ENCODE measurements around the gene DECR2.

DNA sequence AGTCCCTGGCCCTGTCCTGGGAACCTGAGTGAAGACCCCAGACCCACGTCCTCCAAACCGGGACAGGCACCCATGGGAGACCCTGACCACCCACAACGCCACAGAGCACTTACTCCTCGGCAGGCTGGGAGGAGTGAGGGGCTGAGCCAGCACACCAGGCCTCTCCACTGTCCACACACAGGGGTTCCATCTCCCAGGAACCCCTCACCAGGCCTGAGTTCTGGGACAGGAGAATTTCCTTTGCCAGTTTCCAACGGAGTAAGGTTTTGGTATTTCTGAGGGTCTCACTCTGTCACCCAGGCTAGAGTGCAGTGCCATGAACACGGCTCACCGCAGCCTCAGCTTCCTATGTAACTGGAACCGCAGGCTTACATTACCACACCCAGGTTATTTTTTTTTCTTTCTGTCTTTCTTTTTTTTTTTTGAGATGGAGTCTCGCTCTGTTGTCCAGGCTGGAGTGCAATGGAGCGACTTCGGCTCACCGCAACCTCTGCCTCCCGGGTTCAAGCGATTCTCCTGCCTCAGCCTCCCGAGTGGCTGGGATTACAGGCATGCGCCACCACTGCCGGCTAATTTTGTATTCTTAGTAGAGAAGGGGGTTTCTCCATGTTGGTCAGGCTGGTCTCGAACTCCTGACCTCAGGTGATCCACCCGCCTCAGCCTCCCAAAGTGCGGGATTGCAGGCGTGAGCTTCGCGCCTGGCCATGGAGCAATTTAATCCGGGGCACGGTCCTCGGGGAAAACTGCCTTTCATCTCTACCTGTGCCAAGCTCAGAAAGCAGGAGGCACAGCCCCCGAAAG is 21.5 kb upstream of the DECR2 start:
- TF ChIP-seq POLR2A (IDR thresholded peaks at IDR 0.05) (no peak), EP300 (IDR thresholded peaks at IDR 0.05) (no peak), POLR2AphosphoS5 (IDR thresholded peaks at IDR 0.05) (no peak)
- TF ChIP-seq, protein P1, sequence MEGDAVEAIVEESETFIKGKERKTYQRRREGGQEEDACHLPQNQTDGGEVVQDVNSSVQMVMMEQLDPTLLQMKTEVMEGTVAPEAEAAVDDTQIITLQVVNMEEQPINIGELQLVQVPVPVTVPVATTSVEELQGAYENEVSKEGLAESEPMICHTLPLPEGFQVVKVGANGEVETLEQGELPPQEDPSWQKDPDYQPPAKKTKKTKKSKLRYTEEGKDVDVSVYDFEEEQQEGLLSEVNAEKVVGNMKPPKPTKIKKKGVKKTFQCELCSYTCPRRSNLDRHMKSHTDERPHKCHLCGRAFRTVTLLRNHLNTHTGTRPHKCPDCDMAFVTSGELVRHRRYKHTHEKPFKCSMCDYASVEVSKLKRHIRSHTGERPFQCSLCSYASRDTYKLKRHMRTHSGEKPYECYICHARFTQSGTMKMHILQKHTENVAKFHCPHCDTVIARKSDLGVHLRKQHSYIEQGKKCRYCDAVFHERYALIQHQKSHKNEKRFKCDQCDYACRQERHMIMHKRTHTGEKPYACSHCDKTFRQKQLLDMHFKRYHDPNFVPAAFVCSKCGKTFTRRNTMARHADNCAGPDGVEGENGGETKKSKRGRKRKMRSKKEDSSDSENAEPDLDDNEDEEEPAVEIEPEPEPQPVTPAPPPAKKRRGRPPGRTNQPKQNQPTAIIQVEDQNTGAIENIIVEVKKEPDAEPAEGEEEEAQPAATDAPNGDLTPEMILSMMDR (IDR thresholded peaks at IDR 0.05) = no peak

All from sigmoid colon (tissue), 4 donors.